GM19397 (cell line): ENCODE data around the gene CCSER1.
A peak's percentile ranks its signal among the peaks of the same experiment; 100 is the strongest.

Experiments
- ATAC-seq: cut with Tn5 transposase; IDR thresholded peaks from one replicate; pipeline ENCODE4 v1.9.1; 2021; ENCODE audit warnings: mild to moderate bottlenecking, moderate library complexity; ENCODE audit not compliant: unreplicated experiment

CCSER1 gene

GRCh38 chr4:90127223-90127705 is at the start of gene CCSER1:
Gene CCSER1, plus strand, starts transcription at chr4:90127394.
- peak; percentile 88 for ATAC-seq

- no peak for ATAC-seq
These were observed 48.8 kb upstream of the CCSER1 start for GRCh38 chr4:90078440-90078839.

GRCh38 chr4:90080116-90080515 is 47.1 kb upstream of the CCSER1 start:
- no peak for ATAC-seq

GRCh38 chr4:90081432-90082144 is 45.6 kb upstream of the CCSER1 start:
- ATAC-seq, result no peak

GRCh38 chr4:90082449-90082848 is 44.7 kb upstream of the CCSER1 start:
- no peak for ATAC-seq

GRCh38 chr4:90084277-90084966 is 42.8 kb upstream of the CCSER1 start:
- no peak for ATAC-seq

GRCh38 chr4:90084967-90085295 is 42.3 kb upstream of the CCSER1 start:
- ATAC-seq, result no peak

- no peak for ATAC-seq
These were observed 33.7 kb upstream of the CCSER1 start for GRCh38 chr4:90093526-90093925.

GRCh38 chr4:90095000-90095399 is 32.2 kb upstream of the CCSER1 start:
- no peak for ATAC-seq

GRCh38 chr4:90099812-90100211 is 27.4 kb upstream of the CCSER1 start:
- ATAC-seq, result peak; percentile 75

- ATAC-seq, result no peak
These were observed 23.2 kb upstream of the CCSER1 start for GRCh38 chr4:90103991-90104390.

GRCh38 chr4:90105274-90105673 is 21.9 kb upstream of the CCSER1 start:
- ATAC-seq, result no peak

GRCh38 chr4:90112715-90113114 is 14.5 kb upstream of the CCSER1 start:
- ATAC-seq, result no peak

- ATAC-seq, result no peak
These were observed 13.2 kb upstream of the CCSER1 start for GRCh38 chr4:90113881-90114457.

- ATAC-seq, result peak; percentile 95
These were observed 8.5 kb upstream of the CCSER1 start for GRCh38 chr4:90118527-90119195.

- ATAC-seq, result no peak
These were observed 7.2 kb upstream of the CCSER1 start for GRCh38 chr4:90120037-90120436.

GRCh38 chr4:90120815-90121214 is 6.4 kb upstream of the CCSER1 start:
- no peak for ATAC-seq

- ATAC-seq, result no peak
These were observed 5.4 kb upstream of the CCSER1 start for GRCh38 chr4:90121676-90122354.

- no peak for ATAC-seq
These were observed 4.8 kb upstream of the CCSER1 start for GRCh38 chr4:90122355-90122748.

- no peak for ATAC-seq
These were observed 2.9 kb upstream of the CCSER1 start for GRCh38 chr4:90124276-90124675.

- ATAC-seq, result no peak
These were observed 389 bp upstream of the CCSER1 start for GRCh38 chr4:90126805-90127204.
